AG20443 (cell line): ENCODE data around the gene ADAMTS7.
"Not testable (repeated sequence)": the region's sequence is repeated elsewhere in the genome, so short reads cannot be mapped to it uniquely, and the experiment has no call there.

ENCODE experiments used
- DNase-seq: peaks from one replicate; pipeline ENCODE4 v3.0.0; 2012; ENCODE audit warnings: low spot score, mixed read lengths

The ADAMTS7 gene

DNA sequence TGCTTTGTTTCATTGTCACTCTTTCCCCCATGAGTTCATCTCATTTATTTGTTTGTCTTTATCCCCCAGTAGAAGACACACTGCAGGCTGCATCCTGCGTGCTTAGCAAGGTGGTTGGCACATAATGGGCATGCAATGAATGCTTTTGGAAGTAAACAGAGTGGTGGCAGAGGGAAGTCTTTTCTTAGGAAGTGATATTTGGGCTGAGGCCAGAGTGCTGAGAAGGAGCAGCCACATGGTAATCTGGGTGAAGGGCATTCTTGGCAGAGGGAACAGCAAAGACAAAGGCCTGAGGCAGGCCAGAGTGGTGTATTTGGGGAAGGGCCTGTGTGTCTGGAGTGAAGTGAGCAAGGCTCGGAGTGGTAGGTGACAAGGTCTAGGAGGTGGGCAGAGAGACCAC lies 17.7 kb upstream of the ADAMTS7 start:
- no peak for DNase-seq

DNA sequence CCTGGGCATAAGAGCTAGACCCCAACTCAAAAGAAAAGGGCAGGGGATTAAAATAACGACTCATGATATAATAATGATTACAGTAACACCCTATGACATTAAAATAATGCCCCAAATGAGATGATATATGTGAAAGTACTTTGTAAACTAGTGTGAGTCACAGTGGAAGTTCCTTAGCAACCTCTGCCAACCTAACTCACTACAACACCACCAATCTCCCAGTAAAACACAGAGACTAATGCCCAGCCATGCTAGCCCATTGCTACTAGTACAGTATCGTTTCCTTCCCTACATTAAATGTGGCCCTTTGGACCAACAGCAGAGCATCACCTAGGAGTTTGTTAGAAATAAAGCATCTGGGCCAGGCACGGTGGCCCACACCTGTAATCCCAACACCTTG lies 11.2 kb upstream of the ADAMTS7 start:
- no peak for DNase-seq

DNA sequence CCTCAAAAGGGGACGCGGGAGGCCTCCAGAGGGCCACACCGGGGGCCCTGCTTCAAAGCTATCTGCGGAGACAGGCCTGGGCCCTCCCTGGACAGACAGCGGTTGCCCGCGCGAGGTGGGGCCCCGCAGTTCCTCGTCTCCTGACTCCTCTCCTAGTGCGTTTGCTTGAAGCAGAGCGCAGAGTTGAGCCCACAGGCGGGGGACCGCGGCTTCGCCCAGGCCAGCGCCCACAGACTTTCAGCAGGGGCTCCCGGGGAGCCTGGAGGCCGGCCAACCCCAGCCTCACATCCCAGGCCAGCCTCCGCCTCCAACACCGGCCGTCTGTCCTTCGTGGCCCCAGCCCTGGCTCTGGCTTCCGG lies 540 bp upstream of the ADAMTS7 start:
- no peak for DNase-seq

DNA sequence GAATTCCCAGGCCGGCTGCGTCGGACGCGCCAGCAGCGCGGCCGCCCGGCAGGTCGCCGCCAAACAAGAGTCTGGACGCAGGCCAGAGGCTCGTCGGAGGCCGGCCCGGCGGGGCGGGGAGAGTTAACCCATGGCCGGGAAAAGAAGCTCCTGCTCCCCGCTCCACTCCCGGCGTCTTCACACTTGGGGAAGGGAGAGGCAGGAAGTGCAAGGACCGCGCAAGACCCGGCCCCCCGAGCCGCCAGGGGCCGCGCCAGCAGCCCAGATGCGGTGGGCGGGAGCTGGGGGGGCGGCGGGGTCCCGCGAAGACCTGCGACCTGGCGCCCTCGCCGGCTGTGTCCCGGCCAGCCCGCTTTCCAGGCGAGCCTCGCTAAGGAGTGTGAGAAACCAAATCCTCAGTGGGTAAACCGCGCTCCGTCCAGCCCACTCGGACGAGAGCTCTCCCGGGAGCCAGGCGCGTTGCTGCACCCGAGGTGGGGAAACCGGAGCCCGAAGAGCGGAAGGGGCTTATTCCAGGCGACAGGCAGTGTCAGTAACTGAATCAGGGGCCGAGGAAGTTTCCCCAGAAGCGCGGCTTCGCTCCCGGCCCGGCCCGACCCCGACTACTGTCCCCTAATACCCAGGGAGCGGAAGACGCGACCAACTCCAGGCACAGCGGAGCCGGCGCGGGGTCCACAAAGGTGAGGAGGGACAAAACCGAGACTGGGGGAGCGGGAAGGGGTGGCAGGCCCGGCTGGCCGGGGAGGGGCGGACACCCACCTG lies 721 bp downstream of the ADAMTS7 start:
- peak; percentile 81 for DNase-seq

DNA sequence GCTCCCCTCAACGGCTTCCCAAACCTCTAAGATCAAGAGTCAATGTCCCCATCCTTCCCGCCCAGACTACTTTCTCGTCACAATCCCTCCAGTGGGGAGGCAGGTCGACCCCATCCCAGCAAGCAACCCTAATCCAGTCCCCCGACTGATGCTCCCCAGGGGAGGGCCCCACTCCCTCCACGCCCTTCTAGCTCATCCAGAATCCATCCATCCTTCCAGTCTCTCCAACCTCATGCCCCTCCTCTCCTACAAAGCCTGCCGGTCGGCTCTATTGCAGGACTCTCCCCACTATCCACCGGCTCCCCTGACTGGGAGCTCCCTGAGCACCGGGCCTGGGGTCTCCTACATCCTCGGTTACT lies 1.3 kb downstream of the ADAMTS7 start:
- DNase-seq, result no peak

DNA sequence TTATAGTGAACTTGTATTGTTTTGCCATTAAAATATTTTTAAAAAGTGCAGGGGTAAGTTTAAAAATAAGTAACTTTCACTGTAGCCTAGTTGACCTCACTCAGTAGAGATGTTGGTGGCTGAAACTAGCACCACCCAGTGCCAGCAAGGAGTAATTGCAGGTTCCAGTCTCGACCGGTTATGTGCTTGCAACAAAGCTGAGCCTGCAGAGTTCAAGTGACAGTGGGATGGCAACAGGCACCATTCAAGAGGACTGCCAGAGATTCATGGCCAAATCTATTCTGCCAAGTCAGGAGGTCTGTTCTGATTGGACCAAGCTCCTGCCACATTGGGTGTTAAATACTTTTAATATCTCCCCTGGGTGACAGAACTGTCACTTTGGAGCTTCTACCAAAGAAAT lies 2.7 kb downstream of the ADAMTS7 start:
- DNase-seq, result peak; percentile 45

DNA sequence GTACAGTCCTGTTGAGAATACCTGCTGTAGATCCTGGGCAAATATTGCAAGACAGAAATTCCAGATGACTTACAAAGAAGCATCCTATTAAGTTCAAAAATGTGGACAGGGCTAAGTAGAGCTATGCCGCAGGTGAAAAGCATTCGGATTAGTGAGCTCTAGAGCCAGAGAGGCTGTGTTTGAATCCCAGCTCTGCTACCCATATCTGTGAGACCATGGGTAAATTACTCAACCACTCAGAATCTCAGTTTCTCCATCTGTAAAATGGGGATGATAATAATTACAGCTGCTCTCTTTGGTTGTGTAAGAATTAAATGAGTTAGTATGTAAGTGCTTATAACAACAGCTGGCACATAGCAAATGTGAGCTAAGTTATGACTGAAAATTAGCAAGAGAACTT lies 3.9 kb downstream of the ADAMTS7 start:
- DNase-seq, result no peak

DNA sequence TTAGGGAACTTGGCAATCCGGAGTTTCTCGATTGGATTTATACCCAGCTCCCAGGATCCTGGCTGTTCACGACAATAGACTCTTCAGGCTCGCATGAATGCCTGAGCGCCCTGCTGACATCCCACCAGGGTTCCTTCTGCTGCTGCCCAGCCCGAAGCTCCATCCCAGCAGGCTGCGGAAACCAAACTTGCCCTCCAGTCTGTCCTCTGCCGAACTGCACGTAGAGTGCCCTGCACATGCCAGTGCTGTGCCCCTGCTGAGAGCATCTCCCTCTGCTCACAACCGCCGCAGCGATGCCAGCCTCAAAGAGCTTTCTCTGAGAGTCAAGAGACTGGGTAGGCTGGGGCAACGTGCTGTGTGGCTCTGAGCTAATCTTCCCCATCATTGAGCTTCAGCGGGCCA lies 6.9 kb downstream of the ADAMTS7 start:
- no peak for DNase-seq

DNA sequence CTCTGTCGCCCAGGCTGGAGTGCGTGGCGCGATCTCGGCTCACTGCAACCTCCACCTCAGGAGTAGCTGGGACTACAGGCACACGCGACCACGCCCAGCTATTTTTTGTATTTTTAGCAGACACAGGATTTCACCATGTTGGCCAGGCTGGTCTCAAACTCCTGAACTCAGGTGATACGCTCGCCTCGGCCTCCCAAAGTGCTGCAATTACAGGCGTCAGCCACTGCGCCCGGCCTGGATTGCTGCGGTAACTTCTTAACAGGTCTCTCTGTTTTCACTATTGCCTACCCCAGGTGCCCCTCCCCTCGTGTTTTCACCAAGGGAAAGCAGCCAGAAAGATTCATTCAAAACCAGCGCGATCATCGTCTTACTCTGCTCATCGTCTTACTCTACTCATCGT lies 10.5 kb downstream of the ADAMTS7 start:
- no peak for DNase-seq

DNA sequence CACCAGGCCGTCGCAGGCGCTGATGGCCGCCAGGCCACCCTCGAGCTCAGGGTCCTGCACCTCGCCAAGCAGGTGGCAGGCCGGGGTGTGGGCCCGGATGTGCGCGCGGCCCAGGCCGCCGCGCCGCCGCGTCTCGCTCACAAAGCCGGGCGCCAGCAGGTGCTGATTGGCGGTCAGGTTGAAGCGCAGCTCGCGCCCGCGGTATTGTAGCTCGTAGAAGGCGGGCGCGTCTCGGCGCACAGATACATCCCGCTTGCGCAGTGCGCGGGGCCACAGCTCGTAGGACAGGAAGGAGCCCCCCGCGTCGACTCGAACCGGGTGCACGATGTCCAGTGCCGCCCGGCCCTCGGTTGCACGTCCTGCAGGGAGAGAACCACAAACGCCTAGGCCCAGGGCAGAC lies 11.1 kb downstream of the ADAMTS7 start:
- no peak for DNase-seq

DNA sequence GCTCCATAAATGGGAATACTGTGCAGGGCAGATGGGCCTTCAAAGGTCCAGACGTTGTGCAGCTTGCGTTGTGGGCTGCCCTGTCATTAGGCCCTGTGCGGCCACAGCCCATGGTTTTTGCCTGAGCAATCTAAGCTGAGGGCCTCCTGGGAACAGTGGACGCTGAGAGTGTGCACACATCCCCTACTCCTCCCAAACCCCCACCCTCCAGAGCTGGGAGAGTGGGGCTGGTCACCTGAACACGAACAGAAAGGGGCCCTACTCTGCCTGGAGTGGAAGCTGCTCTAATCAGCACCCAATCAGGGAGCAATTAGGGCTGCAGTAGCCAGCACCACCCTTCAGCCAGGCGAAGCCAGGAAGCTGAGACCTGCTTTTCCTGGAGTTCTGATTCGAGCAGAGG lies 12.2 kb downstream of the ADAMTS7 start:
- not testable (repeated sequence) for DNase-seq

DNA sequence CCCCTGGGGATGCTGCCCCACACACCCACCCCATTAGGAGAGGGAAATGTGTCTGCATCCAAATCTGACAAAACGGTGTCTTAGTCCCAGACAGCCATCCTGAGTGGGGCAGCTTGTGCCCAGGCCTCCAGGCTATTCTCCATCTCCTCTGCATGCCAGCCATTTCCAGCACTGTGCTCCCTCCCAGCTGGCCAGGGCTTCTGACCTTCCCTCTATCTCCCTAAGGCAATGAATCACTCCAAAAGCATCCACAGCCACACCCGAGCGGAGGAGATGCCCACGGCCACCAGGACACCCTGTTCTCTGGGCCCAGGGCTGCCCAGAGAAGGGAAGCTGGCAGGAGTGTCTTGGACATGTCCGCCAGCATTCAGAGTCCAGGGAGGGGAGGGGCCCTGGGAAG lies 12.9 kb downstream of the ADAMTS7 start:
- DNase-seq, result peak; percentile 83

DNA sequence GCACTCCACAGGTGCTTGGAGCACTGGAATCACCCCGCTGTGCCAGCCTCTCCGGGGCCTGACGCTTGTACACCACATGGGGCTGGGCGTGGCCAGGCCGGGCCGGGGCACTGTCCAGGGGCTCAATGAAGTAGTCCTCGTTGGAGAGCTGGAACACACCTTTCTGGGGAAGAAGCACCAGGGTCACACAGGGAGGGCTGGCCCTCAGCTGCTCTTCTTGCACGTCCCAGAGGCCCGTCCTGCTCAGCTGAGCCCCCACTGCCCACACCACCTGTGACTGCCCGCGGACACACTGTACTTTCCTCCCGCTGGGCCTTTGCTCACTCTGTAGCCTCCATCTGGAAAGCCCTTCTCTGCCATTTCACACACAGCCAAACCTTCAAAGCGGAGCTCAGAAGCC lies 13.3 kb downstream of the ADAMTS7 start:
- no peak for DNase-seq

DNA sequence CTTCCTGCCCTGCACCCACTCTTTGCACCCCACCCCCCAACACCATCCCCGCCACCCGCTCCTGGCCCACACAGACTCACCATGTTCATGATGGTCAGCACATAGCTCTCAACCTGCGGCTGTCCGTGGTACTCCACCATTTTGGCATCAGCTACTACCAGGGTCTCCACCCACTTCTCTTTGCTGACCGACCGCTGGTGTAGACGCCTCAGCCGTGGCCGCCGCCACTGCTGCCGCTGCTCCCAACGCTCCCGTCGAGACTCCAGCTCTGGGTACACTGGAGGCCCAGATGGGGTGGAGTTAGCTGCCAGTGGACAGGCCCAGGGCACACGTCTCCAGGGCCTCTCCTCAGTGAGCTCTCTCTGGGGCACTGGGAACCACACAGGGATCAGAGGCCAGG lies 14.8 kb downstream of the ADAMTS7 start:
- no peak for DNase-seq

DNA sequence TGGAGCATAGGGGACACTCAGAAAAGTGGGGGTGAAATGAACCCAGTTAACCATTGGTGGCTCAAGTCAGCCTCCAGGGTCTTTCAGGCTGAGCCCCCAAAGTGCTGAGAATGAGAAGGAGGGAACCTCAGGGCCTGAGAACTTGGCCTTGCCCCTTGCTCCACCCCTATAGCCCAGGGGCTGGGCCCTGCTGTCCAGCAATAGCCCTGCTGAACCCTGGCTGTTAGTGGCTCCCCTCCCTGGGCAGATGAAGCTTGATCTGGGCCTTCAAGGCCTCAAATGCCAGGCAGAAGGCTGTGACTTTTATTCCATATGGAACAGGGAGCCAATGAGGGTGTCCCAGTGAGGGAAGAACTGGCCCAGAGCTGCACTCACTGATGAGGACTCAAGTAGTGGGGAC lies 16.2 kb downstream of the ADAMTS7 start:
- DNase-seq, result no peak

DNA sequence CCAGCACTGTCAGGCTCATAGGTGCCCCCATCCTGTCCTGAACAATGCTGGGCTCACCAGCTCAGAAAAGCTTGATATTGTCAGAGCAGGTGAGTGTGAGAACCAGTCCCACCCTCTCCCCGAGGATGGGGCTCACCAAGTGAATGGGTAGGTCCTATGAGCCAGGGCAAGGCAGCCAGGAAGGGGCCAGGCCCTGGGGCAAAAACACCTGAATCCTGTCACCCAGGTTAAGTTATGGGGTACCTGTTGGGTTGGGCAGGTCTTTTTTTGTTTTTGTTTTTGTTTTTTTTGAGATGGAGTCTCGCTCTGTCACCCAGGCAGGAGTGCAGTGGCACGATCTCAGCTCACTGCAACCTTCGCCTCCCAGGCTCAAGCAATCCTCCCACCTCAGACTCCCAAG lies 16.8 kb downstream of the ADAMTS7 start:
- not testable (repeated sequence) for DNase-seq

DNA sequence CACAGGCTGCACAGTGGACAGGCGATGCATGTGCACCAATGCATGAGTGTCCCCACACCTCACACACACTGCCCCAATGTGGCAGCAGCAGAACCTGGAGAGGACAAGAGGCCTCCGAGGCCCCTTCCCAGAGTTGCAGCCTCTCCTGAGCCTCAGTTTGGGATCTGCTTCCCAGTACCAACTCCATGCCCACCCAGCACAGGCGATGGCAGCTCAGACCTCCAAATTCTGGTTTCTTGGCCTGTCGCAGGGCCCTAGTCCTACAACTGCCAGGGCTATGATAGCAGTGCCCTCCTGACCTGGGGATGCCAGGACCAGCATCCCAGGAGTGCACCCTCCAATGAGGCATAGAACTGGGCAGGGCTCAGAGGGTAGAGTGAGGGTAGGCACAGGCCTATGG lies 19.9 kb downstream of the ADAMTS7 start:
- DNase-seq, result no peak

DNA sequence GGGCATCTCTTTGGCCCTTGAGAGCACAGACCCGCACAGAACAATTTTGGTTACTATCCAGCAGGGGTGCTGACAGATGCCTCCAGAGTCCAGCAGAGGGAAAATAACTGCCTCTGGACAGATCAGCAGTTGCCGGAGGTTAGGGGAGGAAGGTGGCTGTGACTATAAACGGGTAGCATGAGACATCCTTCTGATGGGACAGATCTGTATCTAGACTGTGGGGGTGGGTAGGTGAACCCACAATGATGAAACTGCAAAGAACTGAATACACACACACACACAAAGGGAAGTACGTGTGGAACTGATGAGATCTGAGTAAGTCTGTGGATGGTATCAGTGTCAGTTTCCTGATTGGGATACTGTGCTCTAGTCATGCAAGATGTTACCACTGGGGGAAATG lies 21.2 kb downstream of the ADAMTS7 start:
- no peak for DNase-seq

DNA sequence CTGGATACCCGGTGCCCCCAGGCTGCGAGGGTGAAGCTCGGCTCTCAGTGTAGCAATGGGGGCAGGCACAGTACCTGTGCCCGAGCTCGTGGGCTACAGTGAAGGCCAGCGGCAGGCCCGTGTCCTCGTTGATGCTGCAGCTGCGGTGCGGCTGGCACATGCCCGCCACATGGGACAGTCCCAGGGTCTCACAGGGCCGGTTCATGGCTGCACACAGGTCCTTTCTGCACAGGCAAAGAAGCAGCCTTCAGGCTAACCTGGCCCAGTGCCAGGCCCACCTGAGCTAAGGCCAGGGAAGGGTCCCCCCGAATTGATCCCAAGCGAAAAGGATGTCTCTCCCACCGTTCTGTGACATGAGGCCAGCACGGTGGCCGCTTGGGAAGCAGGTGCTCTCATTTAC lies 21.6 kb downstream of the ADAMTS7 start:
- no peak for DNase-seq

DNA sequence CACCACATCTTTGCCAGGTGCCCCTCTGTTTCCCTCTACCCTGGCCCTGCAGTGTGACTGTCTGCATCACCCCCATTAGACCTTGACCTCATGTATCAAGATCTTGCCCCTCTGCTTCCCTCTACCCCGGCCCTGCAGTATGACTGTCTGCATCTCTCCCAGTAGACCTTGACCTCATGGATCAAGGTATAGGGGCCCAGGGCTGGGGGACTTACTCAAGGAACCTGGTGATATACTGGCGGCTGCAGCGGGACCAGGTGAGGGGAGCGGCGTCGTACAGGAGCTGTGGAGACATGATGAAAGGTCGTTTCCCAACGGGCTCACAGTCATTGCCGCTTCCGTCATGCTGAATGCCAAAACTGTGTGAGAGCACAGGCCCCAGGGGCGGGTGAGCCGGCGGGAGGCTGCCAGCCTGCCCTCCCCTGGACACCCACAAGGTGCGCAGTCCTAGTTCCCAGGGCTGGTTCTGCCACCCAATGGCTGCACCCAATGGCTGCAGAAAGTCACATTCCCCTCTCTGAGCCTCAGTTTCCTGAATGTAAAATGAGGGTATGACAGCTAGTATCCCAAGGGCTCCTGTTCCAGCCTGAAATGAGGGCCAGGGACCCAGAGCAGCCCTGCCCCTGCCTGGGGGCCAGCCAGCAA lies 23.1 kb downstream of the ADAMTS7 start:
- no peak for DNase-seq

DNA sequence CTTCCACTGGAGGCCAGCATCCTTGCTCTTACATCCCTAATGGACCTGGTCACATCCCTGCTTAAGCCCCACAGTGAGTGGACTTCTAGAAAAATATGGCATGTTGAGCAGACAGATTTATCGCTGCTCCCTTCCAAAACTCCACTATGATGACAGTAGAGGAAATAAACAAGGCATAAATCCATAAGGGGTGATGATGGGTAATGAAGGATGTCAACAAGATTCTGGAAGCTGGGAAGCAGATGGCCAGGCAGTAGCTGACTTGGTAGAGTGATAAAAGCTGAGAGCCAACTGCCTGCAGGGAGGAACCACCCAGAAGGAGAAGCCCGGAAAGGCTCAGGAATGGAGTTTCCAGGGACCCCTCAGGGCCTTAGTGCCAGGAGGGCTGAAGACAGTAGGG lies 28.9 kb downstream of the ADAMTS7 start:
- DNase-seq, result not testable (repeated sequence)

DNA sequence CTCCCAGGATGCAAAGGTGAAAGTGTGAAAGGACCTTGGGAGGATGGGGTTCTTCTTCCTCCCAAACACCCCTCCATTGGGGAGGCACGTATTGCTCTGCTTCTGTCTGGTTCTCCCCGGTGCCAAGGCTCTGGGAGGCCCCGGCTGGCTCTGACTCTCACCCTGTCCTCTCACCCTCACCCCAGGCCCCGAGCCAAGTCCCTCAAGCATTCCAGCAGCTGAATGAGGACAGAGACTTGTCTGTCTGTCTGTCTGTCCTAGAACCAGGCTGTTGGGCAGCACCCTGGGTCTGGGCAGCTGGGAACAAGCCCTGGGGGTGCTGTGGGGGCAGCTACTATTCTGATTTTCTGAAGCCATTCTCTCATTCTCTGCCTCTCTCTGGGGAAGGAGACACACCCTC lies 29.9 kb downstream of the ADAMTS7 start:
- not testable (repeated sequence) for DNase-seq

DNA sequence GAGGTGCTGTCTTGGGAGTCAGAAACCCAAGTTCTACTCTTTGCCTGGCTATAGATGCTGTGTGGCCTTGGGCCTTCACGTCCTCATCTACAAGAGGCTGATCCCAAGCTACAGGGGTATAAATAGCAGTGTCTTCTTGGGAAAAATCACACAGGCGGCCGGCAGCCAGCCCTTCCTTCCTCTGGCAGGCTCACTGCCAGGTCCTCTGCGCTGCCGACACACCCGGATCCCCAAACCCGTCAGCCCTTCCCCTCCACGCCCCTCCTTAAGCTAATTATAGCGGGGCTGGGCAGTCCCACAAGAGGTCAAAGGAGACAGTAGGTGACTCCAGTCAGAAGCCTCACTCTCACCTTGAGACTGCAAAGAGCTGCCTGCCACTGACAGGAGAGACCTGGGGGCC lies 31.3 kb downstream of the ADAMTS7 start:
- not testable (repeated sequence) for DNase-seq

DNA sequence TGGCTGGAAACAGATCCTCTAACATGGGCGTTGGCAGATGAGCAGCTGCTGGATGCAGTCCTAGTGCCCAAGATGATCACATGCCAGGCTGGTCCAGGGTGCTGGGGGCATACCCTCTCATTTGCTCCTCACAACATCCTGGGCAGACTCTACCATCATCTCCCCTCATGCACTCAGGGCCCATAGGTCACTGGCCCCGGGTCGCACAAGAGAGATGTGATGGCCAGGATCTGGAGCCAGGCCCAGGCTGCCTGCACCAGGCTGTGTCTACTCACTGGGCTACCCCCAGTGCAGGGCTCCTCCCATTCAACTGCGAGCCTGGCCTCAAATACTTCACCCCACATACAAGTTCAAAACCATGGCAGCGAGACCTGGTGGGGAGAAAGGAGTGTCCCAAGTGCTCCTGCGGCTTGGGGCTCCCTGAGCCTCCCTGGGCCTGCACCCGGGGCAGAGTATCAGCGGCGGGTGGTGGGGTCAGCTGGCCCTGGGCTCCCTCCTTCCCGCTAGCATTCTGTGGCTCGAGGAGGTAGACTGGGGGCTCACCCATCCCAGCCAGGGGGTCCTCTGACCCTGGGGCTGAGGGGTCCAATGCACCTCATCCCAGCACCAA lies 32.0 kb downstream of the ADAMTS7 start:
- DNase-seq, result not testable (repeated sequence)
